ENCODE results near the gene YRDC. TPM values are rescaled to one million over a fixed set of nuclear protein-coding genes. Genes with fewer than 3 reads are reported as not detected.

The YRDC gene
- total RNA-seq, 1 donor from 2014 or later, result 76.1 TPM

DNA sequence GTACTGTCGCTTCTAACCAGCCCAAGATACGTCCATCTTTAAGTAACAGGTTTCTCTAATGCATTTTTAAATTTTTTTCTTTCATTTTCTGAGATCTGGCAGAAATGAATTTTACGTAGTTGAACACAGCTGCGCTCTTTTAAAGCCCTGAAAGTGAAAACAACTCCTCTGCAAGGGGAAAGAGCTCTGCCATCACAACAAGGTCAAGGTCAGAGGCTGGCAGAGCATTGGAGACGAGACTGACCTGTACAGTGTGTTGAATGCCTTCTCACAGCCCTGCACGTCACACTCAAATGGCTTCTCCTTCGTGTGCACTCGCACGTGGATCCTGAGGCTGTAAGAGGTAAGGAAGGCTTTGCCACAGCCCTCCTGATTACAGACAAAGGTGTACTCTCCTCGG, 31.7 kb upstream of the YRDC start:
- no peak for DNase-seq
- Mint-ChIP-seq H3K9me3 (no peaks in the 10 kb centered on the region), H3K4me3 (no peak overlapping the region), H3K36me3 (ENCODE audit: low read depth) (peaks cover 49% of the 10 kb centered on the region), H3K27me3 (no peaks in the 10 kb centered on the region), H3K4me1 (peaks cover 6% of the 10 kb centered on the region), H3K27ac (no peak overlapping the region)
- intact Hi-C loops (cut with micrococcal nuclease), result no loop called here

DNA sequence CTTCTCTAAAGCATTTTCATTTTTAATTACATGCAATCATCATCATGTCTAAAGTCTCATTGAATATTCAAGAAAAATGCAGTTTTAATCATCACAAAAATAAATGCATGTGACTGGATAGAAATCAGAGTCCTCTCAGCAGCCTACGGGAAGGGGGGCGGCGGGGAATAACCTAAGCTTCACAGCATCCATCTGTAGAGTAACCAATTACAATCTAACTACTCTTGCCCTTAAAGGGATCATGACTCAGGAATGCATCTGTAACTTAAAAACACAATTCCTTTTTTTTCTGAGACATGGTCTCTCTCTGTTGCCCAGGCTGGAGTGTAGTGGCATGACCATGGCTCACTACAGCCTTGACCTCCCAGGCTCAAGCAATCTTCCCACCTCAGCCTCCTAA, 28.8 kb upstream of the YRDC start:
- no peaks in the 10 kb centered on the region for H3K27me3 Mint-ChIP-seq
- H3K27ac Mint-ChIP-seq, result no peak overlapping the region
- no peaks in the 10 kb centered on the region for H3K4me1 Mint-ChIP-seq
- H3K4me3 Mint-ChIP-seq, result no peak overlapping the region
- H3K9me3 Mint-ChIP-seq, result no peaks in the 10 kb centered on the region
- H3K36me3 Mint-ChIP-seq (ENCODE audit: low read depth), result peaks cover 58% of the 10 kb centered on the region
- no peak for DNase-seq
- intact Hi-C loops (cut with micrococcal nuclease), result no loop called here

DNA sequence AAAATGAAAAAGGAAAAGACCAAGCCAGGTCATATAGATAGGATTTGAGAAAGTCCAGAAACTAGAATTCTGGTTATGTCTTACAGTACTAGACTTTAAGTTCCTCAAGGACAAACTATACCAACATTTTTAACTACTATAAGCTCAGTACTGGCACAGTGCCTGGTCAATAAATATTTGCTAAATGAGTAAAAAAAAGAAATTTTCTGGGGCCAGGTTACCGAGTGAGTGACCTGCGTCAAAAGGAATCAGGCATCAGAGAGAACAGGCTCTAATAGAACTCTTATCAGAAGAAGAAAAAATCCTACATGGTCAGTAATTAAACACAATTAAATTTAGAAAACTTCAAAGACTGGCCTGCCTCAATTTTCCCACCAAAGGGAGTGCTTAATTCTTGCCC, 23.8 kb upstream of the YRDC start:
- intact Hi-C loops (cut with micrococcal nuclease), result no loop called here
- no peak overlapping the region for H3K4me3 Mint-ChIP-seq
- no peak for DNase-seq
- peaks cover 56% of the 10 kb centered on the region for H3K36me3 Mint-ChIP-seq (ENCODE audit: low read depth)
- no peaks in the 10 kb centered on the region for H3K9me3 Mint-ChIP-seq
- no peak overlapping the region for H3K27ac Mint-ChIP-seq
- no peaks in the 10 kb centered on the region for H3K4me1 Mint-ChIP-seq
- H3K27me3 Mint-ChIP-seq, result no peaks in the 10 kb centered on the region

DNA sequence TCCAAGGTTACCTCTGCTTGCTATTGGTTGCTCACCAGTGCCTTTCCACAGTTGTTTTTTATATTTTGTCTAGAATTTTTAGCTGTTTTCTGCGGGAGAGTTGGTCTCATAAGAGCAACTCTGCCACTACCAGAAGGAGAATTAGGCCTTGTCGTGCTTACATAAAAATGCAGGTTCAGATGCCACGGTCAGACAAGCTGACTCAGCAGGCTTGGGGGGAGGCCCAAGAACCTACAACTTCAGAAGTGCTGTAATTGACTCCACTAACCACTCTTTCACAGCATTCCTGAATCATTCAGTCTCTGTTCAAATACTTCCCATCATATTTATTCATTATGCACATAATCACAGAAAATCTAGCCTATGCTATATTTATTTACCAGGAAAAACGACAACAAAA, 23.1 kb upstream of the YRDC start:
- Mint-ChIP-seq H3K27ac (no peak overlapping the region), H3K27me3 (no peaks in the 10 kb centered on the region), H3K9me3 (no peaks in the 10 kb centered on the region), H3K4me3 (no peak overlapping the region), H3K36me3 (ENCODE audit: low read depth) (peaks cover 54% of the 10 kb centered on the region), H3K4me1 (no peaks in the 10 kb centered on the region)
- no peak for DNase-seq
- intact Hi-C loops (cut with micrococcal nuclease), result no loop called here

DNA sequence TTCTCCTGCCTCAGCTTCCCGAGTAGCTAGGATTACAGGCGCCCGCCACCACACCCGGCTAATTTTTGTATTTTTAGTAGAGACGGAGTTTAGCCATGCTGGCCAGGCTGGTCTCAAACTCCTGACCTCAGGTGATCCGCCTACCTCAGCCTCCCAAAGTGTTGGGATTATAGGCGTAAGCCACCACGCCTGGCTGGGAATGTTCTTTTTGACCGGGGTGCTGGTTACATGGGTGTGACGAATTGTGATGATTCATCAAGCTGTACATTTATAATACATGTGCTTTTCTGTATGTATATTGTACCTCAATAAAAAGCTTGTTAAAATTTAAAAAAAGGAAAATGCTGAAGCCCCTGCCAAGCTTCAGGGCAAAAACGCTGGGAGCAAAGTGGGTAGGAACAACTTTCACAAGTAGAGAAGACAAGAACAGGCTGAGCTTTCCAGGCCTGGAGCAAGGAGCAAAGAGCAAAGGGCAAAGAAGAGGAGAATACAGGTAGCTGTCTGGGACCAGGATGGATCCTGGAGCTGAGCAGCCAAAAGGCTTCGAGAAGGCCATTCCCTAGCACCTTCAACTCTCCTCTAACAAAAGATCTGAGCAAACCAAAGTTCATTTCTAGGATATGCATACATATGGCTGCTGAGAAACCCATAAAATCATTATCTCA, 20.5 kb upstream of the YRDC start:
- Mint-ChIP-seq H3K9me3 (no peaks in the 10 kb centered on the region), H3K4me3 (no peak overlapping the region)

DNA sequence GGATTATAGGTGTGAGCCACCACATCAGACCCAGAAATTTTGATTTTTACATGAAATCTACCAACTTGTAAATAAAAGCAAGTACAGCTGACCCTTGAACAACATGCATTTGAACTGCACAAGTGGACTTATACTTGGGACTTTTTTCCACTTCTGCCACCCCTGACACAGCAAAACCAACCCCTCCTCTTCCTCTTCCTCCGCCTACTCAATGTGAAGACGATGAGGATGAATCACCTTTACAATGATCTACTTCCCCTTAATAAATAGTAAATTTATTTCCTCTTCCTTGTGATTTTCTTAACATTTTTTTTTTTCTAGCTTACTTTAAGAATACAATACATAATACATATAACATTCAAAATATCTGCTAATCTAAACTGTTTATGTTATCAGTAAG, 17.5 kb upstream of the YRDC start:
- H3K36me3 Mint-ChIP-seq (ENCODE audit: low read depth), result peaks cover 53% of the 10 kb centered on the region
- no peak overlapping the region for H3K4me3 Mint-ChIP-seq
- H3K27me3 Mint-ChIP-seq, result no peaks in the 10 kb centered on the region
- intact Hi-C loops (cut with micrococcal nuclease), result no loop called here
- peak overlapping the region; percentile 39 for H3K27ac Mint-ChIP-seq
- H3K4me1 Mint-ChIP-seq, result peaks cover 9% of the 10 kb centered on the region
- H3K9me3 Mint-ChIP-seq, result no peaks in the 10 kb centered on the region
- DNase-seq, result no peak

More for the DNA sequence above, 20.5 kb upstream of the YRDC start:
- Mint-ChIP-seq H3K27ac (no peak overlapping the region), H3K27me3 (no peaks in the 10 kb centered on the region), H3K36me3 (ENCODE audit: low read depth) (peaks cover 45% of the 10 kb centered on the region), H3K4me1 (peaks cover 8% of the 10 kb centered on the region)
- intact Hi-C loops (cut with micrococcal nuclease), result no loop called here
- no peak for DNase-seq

DNA sequence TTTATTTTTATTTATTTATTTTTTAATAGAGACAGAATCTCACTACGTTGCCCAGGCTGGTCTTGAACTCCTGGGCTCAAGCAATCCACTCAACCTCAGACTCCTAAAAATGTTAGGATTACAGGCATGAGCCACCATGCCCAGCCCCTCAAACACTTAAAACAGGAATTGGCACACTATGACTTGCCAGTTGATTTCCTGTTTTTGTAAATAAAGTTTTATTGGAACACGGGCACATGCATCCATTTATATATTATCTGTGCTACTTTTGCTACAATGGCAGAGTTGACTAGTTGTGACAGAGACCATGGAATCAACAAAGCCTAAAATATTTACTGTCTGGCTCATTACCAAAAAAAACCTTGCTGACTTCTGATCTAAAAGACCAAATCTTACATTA, 16.0 kb upstream of the YRDC start:
- peaks cover 9% of the 10 kb centered on the region for H3K4me1 Mint-ChIP-seq
- no peak overlapping the region for H3K27ac Mint-ChIP-seq

DNA sequence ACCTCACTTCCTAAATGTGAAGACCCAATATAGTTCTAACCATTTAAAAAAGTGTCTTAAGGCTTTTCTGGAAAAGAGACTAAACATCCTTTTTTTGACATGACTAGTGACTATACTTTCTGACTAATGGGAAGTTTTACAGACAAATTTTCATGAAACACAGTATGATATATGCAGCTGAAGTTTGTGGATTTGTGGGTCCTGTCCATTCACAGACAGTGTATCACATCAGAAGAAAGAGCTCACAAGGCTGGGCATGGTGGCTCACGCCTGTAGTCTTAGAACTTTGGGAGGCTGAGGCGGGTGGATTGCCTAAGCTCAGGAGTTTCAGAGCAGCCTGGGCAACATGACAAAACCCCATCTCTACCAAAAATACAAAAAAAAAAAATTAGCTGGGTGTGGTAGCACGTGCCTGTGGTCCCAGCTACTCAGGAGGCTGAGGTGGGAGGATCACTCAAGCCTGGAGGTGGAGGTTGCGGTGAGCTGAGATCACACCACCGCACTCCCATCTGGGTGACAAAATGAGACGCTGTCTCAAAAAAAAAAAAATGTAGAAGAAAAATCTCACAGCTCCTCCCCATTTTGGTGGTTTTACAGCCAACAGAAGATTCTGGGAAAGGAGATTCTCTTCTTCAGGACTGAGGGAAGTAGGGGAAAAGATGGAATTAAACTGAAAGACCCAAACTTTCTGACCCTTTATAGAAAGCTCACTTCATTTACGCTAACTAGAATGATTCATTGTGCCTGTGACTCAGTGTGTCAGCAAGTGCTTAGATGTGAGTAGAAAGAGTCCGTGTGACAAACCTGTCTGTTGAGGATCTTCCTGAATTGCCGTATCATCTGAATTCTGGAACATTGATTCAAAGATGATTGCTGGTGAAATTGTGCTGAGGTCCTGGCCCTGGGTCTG, 15.2 kb upstream of the YRDC start:
- intact Hi-C loops (cut with micrococcal nuclease), result no loop called here
- no peaks in the 10 kb centered on the region for H3K27me3 Mint-ChIP-seq
- H3K4me3 Mint-ChIP-seq, result no peak overlapping the region
- peak overlapping the region; percentile 59 for H3K27ac Mint-ChIP-seq
- peaks cover 53% of the 10 kb centered on the region for H3K36me3 Mint-ChIP-seq (ENCODE audit: low read depth)
- peaks cover 9% of the 10 kb centered on the region for H3K4me1 Mint-ChIP-seq
- no peak for DNase-seq
- H3K9me3 Mint-ChIP-seq, result no peaks in the 10 kb centered on the region

More for the DNA sequence above, 16.0 kb upstream of the YRDC start:
- no peak overlapping the region for H3K4me3 Mint-ChIP-seq
- H3K27me3 Mint-ChIP-seq, result no peaks in the 10 kb centered on the region
- intact Hi-C loops (cut with micrococcal nuclease), result no loop called here
- H3K36me3 Mint-ChIP-seq (ENCODE audit: low read depth), result peaks cover 55% of the 10 kb centered on the region
- no peaks in the 10 kb centered on the region for H3K9me3 Mint-ChIP-seq
- DNase-seq, result no peak

DNA sequence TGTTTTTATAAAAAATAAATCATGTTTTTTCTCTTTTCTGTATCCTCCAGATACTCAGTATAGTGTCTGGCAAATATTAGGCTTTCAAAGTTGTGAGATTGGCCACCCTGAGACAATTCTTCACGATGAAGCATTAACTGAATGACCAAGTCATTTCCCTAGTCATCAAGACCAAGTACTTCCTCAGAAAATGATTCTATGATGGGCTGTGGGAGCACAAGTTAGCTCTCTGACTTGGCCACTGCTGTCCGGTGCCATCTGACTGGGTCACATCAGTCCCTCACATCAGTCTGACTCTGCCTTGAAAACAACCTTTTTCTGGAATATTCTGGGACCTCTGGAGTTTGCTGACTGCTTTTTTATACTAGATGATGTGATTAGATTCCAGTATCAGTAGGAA, 13.5 kb upstream of the YRDC start:
- no peaks in the 10 kb centered on the region for H3K9me3 Mint-ChIP-seq
- peaks cover 43% of the 10 kb centered on the region for H3K36me3 Mint-ChIP-seq (ENCODE audit: low read depth)
- H3K4me3 Mint-ChIP-seq, result no peak overlapping the region
- peaks cover 9% of the 10 kb centered on the region for H3K4me1 Mint-ChIP-seq
- DNase-seq, result no peak
- H3K27ac Mint-ChIP-seq, result no peak overlapping the region
- H3K27me3 Mint-ChIP-seq, result no peaks in the 10 kb centered on the region
- intact Hi-C loops (cut with micrococcal nuclease), result no loop called here

DNA sequence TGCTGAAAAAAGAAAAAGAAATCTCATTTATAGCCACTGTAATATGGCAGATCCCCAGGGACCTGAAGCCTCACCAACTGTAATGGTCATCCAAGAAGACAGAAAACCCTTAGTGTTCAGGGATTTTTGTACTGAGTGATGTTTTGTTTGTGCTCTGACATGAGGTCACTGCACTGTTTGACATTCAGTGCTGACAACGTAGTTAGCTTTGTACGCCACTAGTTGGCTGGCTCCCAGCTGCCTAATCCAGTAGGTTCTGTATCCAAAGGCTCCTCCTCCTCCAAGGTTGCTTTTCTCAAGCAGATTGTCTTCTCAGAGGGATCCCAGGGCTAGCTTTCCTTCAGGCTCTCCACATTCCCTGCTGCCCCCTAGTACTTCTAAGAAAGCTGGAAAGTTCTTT, 9.5 kb upstream of the YRDC start:
- Mint-ChIP-seq H3K27me3 (no peaks in the 10 kb centered on the region), H3K36me3 (ENCODE audit: low read depth) (peaks cover 38% of the 10 kb centered on the region), H3K4me3 (no peak overlapping the region), H3K9me3 (no peaks in the 10 kb centered on the region), H3K4me1 (no peaks in the 10 kb centered on the region), H3K27ac (no peak overlapping the region)
- intact Hi-C loops (cut with micrococcal nuclease), result no loop called here
- no peak for DNase-seq

DNA sequence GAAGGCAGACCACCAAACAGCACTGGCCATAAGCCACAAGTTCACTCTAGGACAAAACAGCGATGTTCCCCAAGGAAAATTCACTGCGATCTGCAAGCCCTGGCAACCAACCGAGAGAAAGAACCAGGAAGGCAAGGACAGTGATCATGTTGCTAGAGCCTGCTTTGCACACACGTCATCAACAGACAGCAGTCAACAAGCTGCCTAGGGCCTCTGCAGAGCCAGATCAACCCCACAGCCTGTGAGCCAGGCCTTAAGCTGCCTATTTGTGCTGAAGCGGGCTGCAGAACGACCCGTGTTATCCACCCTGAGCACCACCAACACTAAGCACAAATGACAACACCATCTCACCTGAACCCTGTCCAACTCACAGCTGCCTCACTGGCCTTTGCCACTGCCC, 6.2 kb upstream of the YRDC start:
- no peaks in the 10 kb centered on the region for H3K9me3 Mint-ChIP-seq
- peak overlapping the region; percentile 19 for H3K27ac Mint-ChIP-seq
- peaks cover 14% of the 10 kb centered on the region for H3K4me1 Mint-ChIP-seq
- no peaks in the 10 kb centered on the region for H3K27me3 Mint-ChIP-seq
- intact Hi-C loops (cut with micrococcal nuclease), result loop anchor here (5.0 kb wide), 1 partner anchor 118 kb away; no protein-coding TSS in a partner anchor
- no peak for DNase-seq
- no peak overlapping the region for H3K4me3 Mint-ChIP-seq
- peaks cover 22% of the 10 kb centered on the region for H3K36me3 Mint-ChIP-seq (ENCODE audit: low read depth)

DNA sequence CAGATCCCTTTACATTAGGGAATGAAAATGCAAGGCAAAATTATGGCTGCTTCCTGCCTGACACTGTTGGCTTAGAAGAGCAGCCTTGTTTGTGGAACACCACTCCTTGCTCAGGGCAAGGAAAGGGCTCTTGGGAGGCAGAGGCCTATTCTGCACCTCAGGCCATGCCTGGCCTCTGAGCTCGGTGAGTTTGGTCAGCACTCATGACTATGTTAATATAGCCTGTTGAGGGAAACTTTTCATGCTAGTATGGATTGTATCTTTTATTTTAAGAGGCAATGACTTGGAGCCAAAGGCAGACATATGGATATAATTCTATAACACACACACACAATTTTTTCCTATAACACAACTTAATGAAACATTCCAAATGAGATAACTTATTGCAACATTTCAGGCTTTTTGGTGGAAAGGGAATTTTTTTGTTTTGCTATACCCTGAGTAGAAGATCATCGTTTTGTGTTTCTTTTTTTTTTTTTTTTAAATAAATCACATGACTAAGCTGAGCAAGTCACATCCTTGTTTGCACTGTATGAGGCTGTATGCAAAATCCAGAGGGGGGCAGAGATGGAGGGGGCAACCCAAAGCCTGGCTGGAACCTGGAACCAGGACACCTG, 5.6 kb upstream of the YRDC start:
- no peaks in the 10 kb centered on the region for H3K9me3 Mint-ChIP-seq
- peaks cover 18% of the 10 kb centered on the region for H3K4me1 Mint-ChIP-seq
- H3K4me3 Mint-ChIP-seq, result no peak overlapping the region
- intact Hi-C loops (cut with micrococcal nuclease), result loop anchor here (5.0 kb wide), 1 partner anchor 119 kb away; no protein-coding TSS in a partner anchor
- DNase-seq, result no peak
- no peaks in the 10 kb centered on the region for H3K27me3 Mint-ChIP-seq
- peaks cover 24% of the 10 kb centered on the region for H3K36me3 Mint-ChIP-seq (ENCODE audit: low read depth)
- H3K27ac Mint-ChIP-seq, result peak overlapping the region; percentile 11

DNA sequence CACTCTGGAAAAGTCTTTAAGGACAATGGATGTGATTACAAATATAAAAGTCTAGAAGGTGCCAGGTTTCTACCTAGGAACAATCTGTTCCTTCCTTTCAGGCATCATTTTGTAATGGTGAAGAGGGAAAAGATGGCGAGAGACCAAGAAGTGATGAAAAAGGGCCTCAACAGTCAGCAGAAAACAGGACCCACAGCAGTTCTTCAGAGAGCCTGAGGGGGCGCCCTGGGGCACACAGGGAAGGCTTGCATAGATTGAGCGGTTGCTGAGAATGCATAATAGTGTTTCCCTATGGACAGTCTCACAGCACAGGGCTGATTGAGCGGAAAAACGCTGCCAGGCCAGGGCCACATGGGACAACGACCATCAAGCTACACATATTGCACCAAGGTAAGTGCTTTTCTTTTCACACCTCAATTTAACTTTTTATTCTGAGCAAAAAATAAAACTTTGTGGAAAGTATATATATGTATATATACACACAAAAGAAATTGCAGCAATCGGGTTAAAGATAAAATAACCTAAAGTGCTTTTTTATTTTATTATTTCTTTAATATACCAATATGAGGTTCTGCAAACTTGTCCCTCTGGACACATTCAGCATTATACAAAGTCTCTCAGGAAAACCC, 3.1 kb upstream of the YRDC start:
- peaks cover 37% of the 10 kb centered on the region for H3K36me3 Mint-ChIP-seq (ENCODE audit: low read depth)
- intact Hi-C loops (cut with micrococcal nuclease), result loop anchor here (5.0 kb wide), 1 partner anchor 121 kb away; no protein-coding TSS in a partner anchor
- no peaks in the 10 kb centered on the region for H3K9me3 Mint-ChIP-seq
- H3K4me3 Mint-ChIP-seq, result peak overlapping the region; percentile 12
- H3K4me1 Mint-ChIP-seq, result peaks cover 27% of the 10 kb centered on the region
- H3K27me3 Mint-ChIP-seq, result no peaks in the 10 kb centered on the region
- peak overlapping the region; percentile 34 for H3K27ac Mint-ChIP-seq
- DNase-seq, result peak; percentile 91
